Measurements from ENCODE around the gene CNPY2. TPM values are rescaled to one million over a fixed set of nuclear protein-coding genes. Genes with fewer than 3 reads are reported as not detected.

The CNPY2 gene
- total and polyA plus RNA-seq, 2 of the 13 experiments (the other 11 are each of a cell fraction or from before 2014, with no cell fraction given): 285 to 356 TPM

DNA sequence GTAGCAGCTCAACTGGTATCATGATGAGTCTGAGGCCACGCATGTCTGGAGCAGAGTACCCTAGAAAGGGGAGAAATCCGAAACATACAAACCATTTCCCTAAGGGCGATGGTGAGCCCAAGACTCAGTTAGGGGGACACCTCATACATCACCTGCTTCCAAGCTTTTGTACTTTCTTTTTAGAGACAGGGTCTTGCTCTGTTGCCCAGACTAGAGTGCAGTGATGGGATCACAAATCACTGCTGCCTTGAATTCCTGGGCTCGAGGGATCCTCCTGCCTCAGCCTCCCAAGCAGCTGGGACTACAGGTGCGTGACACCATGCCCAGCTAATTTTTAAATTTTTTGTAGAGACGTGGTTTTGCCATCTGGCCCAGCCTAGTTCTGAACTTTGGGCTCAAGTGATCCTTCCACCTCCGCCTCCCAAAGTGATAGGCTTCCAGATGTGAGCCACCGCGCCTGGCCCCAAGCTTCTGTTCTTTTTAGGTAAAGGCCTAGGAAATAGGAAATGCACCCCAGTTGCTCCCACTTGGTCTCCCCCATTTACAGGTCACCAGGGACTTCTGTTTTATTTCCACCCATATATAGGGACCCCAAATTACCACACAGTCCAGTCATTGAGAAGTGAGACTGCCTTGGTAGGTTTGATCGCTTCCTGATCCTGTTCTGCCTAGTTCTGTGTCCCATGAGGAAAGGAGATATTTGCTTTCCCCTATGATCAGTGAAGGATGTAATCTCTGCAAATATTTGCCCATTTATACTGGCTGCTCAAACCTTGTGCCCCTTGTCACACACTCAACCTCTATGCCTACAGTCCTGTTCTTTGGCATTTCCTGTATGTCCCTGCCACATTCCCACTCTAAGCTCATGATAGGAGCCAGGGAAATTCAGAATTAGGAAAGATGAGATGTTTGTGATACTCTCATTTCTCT, 46.6 kb upstream of the CNPY2 start, which contains the start of gene APOF (continued):
- no peak for TF ChIP-seq ZNF407 (CRISPR knock-in tag; IDR thresholded peaks at IDR 0.05; ENCODE audit: not compliant biosample characterization)
- no peak for TF ChIP-seq FUBP1 (CRISPR knock-in tag; IDR thresholded peaks at IDR 0.05; ENCODE audit: borderline replicate concordance)
- no peak for TF ChIP-seq NFE2 (CRISPR knock-in tag; IDR thresholded peaks at IDR 0.05)
- TF ChIP-seq NONO (IDR thresholded peaks at IDR 0.05): no peak
- TF ChIP-seq NONO (CRISPR knock-in tag; conservative IDR thresholded peaks at IDR 0.05): 0 out of 2 replicates have a peak, but pooled peaks have one; percentile 53
- no peak for TF ChIP-seq ZNF20 (CRISPR knock-in tag; IDR thresholded peaks at IDR 0.05)
- no peak for TF ChIP-seq BHLHE40 (IDR thresholded peaks at IDR 0.05; ENCODE audit: low read length)
- no peak for TF ChIP-seq ARNTL (CRISPR knock-in tag; IDR thresholded peaks at IDR 0.05)
- TF ChIP-seq ZNF883 (CRISPR knock-in tag; IDR thresholded peaks at IDR 0.05; ENCODE audit: not compliant biosample characterization): no peak
- TF ChIP-seq ZNF317 (CRISPR knock-in tag; IDR thresholded peaks at IDR 0.05): no peak
- TF ChIP-seq ETV6 (CRISPR knock-in tag; conservative IDR thresholded peaks at IDR 0.05): no peak
- no peak for TF ChIP-seq TFDP2 (CRISPR knock-in tag; IDR thresholded peaks at IDR 0.05)
- TF ChIP-seq DDIT3 (CRISPR knock-in tag; IDR thresholded peaks at IDR 0.05): no peak
- no peak for TF ChIP-seq RNF2 (conservative IDR thresholded peaks at IDR 0.05; ENCODE audit: low read depth)

All from HepG2 (cell line).